ENCODE data around the gene RBM15B.
"Not testable (repeated sequence)": the region's sequence is repeated elsewhere in the genome, so short reads cannot be mapped to it uniquely, and the experiment has no call there.

Gene RBM15B

GRCh38 chr3:51358981-51359380 lies 32.1 kb upstream of the RBM15B start:
- TF ChIP-seq EZH2 (IDR thresholded peaks at IDR 0.05; ENCODE audit: borderline replicate concordance, low read depth, low read length, severe bottlenecking) (no peak), CTCF (IDR thresholded peaks at IDR 0.05; ENCODE audit: borderline replicate concordance, extremely low read depth, low read length, poor library complexity, severe bottlenecking) (no peak)
- Histone ChIP-seq H3K4me1 (ENCODE audit: insufficient read depth, low read length) (no peaks in the 10 kb centered on the region), H3K79me2 (ENCODE audit: insufficient read depth, low read length) (no peaks in the 10 kb centered on the region)

GRCh38 chr3:51360806-51361205 lies 30.3 kb upstream of the RBM15B start:
- ATAC-seq (ENCODE audit: insufficient read depth, low read depth), result no peak
- Histone ChIP-seq H3K27me3 (ENCODE audit: insufficient read depth, low read length, poor library complexity) (peaks cover 19% of the 10 kb centered on the region), H3K36me3 (ENCODE audit: insufficient read depth, low read length) (no peaks in the 10 kb centered on the region)

More at GRCh38 chr3:51358981-51359380, 32.1 kb upstream of the RBM15B start:
- Histone ChIP-seq H4K20me1 (ENCODE audit: insufficient read depth, low read length) (no peaks in the 10 kb centered on the region), H3K4me3 (ENCODE audit: low read depth in 1 of 2, low read length in 2 of 2) (no peak overlapping the region), H3K36me3 (ENCODE audit: insufficient read depth, low read length) (no peaks in the 10 kb centered on the region), H3K4me2 (ENCODE audit: insufficient read depth, low read length) (no peak overlapping the region), H3K9ac (ENCODE audit: low read depth, low read length) (no peak overlapping the region), H2AFZ (ENCODE audit: low read depth, low read length) (no peak overlapping the region), H3K27me3 (ENCODE audit: insufficient read depth, low read length, poor library complexity) (peaks cover 19% of the 10 kb centered on the region), H3K9me3 (ENCODE audit: insufficient read depth, low read length, severe bottlenecking) (no peaks in the 10 kb centered on the region), H3K27ac (ENCODE audit: low read length) (no peak overlapping the region)
- ATAC-seq (ENCODE audit: insufficient read depth, low read depth) (no peak), DNase-seq (no peak)

GRCh38 chr3:51361746-51362145 lies 29.3 kb upstream of the RBM15B start:
- H3K27ac ChIP-seq (ENCODE audit: low read length), result no peak overlapping the region
- DNase-seq (no peak), ATAC-seq (ENCODE audit: insufficient read depth, low read depth) (no peak)
- H3K27me3 ChIP-seq (ENCODE audit: insufficient read depth, low read length, poor library complexity), result peaks cover 13% of the 10 kb centered on the region
- no peak overlapping the region for H3K4me2 ChIP-seq (ENCODE audit: insufficient read depth, low read length)
- no peaks in the 10 kb centered on the region for H4K20me1 ChIP-seq (ENCODE audit: insufficient read depth, low read length)
- H3K79me2 ChIP-seq (ENCODE audit: insufficient read depth, low read length), result no peaks in the 10 kb centered on the region
- no peak overlapping the region for H3K4me3 ChIP-seq (ENCODE audit: low read depth in 1 of 2, low read length in 2 of 2)
- no peaks in the 10 kb centered on the region for H3K4me1 ChIP-seq (ENCODE audit: insufficient read depth, low read length)
- no peak overlapping the region for H2AFZ ChIP-seq (ENCODE audit: low read depth, low read length)
- no peaks in the 10 kb centered on the region for H3K36me3 ChIP-seq (ENCODE audit: insufficient read depth, low read length)
- TF ChIP-seq CTCF (IDR thresholded peaks at IDR 0.05; ENCODE audit: borderline replicate concordance, extremely low read depth, low read length, poor library complexity, severe bottlenecking) (no peak), EZH2 (IDR thresholded peaks at IDR 0.05; ENCODE audit: borderline replicate concordance, low read depth, low read length, severe bottlenecking) (no peak)
- no peak overlapping the region for H3K9ac ChIP-seq (ENCODE audit: low read depth, low read length)
- no peaks in the 10 kb centered on the region for H3K9me3 ChIP-seq (ENCODE audit: insufficient read depth, low read length, severe bottlenecking)

More at GRCh38 chr3:51360806-51361205, 30.3 kb upstream of the RBM15B start:
- Histone ChIP-seq H3K4me2 (ENCODE audit: insufficient read depth, low read length) (no peak overlapping the region), H3K9ac (ENCODE audit: low read depth, low read length) (no peak overlapping the region), H3K27ac (ENCODE audit: low read length) (no peak overlapping the region), H3K4me1 (ENCODE audit: insufficient read depth, low read length) (no peaks in the 10 kb centered on the region), H3K9me3 (ENCODE audit: insufficient read depth, low read length, severe bottlenecking) (no peaks in the 10 kb centered on the region), H3K4me3 (ENCODE audit: low read depth in 1 of 2, low read length in 2 of 2) (no peak overlapping the region), H4K20me1 (ENCODE audit: insufficient read depth, low read length) (no peaks in the 10 kb centered on the region), H3K79me2 (ENCODE audit: insufficient read depth, low read length) (no peaks in the 10 kb centered on the region), H2AFZ (ENCODE audit: low read depth, low read length) (no peak overlapping the region)
- TF ChIP-seq EZH2 (IDR thresholded peaks at IDR 0.05; ENCODE audit: borderline replicate concordance, low read depth, low read length, severe bottlenecking), result no peak
- TF ChIP-seq CTCF (IDR thresholded peaks at IDR 0.05; ENCODE audit: borderline replicate concordance, extremely low read depth, low read length, poor library complexity, severe bottlenecking), result no peak
- no peak for DNase-seq

- TF ChIP-seq EZH2 (IDR thresholded peaks at IDR 0.05; ENCODE audit: borderline replicate concordance, low read depth, low read length, severe bottlenecking), result no peak
- no peak for TF ChIP-seq CTCF (IDR thresholded peaks at IDR 0.05; ENCODE audit: borderline replicate concordance, extremely low read depth, low read length, poor library complexity, severe bottlenecking)
- Histone ChIP-seq H3K4me1 (ENCODE audit: insufficient read depth, low read length) (no peaks in the 10 kb centered on the region), H2AFZ (ENCODE audit: low read depth, low read length) (no peak overlapping the region), H3K4me2 (ENCODE audit: insufficient read depth, low read length) (no peak overlapping the region), H3K9ac (ENCODE audit: low read depth, low read length) (no peak overlapping the region), H3K79me2 (ENCODE audit: insufficient read depth, low read length) (no peaks in the 10 kb centered on the region), H4K20me1 (ENCODE audit: insufficient read depth, low read length) (no peaks in the 10 kb centered on the region), H3K27me3 (ENCODE audit: insufficient read depth, low read length, poor library complexity) (peaks cover 10% of the 10 kb centered on the region), H3K36me3 (ENCODE audit: insufficient read depth, low read length) (no peaks in the 10 kb centered on the region), H3K4me3 (ENCODE audit: low read depth in 1 of 2, low read length in 2 of 2) (no peak overlapping the region), H3K9me3 (ENCODE audit: insufficient read depth, low read length, severe bottlenecking) (no peaks in the 10 kb centered on the region), H3K27ac (ENCODE audit: low read length) (no peak overlapping the region)
- ATAC-seq (ENCODE audit: insufficient read depth, low read depth), result no peak
- no peak for DNase-seq
Measured at GRCh38 chr3:51362476-51362875, 28.6 kb upstream of the RBM15B start.

GRCh38 chr3:51368276-51368675 lies 22.8 kb upstream of the RBM15B start:
- not testable (repeated sequence) for DNase-seq; ATAC-seq (ENCODE audit: insufficient read depth, low read depth)

More at GRCh38 chr3:51368276-51368675, 22.8 kb upstream of the RBM15B start:
- not testable (repeated sequence) for H3K27ac ChIP-seq (ENCODE audit: low read length); H3K9me3 ChIP-seq (ENCODE audit: insufficient read depth, low read length, severe bottlenecking); H3K4me2 ChIP-seq (ENCODE audit: insufficient read depth, low read length); H3K4me3 ChIP-seq (ENCODE audit: low read depth in 1 of 2, low read length in 2 of 2); H3K9ac ChIP-seq (ENCODE audit: low read depth, low read length); H3K79me2 ChIP-seq (ENCODE audit: insufficient read depth, low read length); H4K20me1 ChIP-seq (ENCODE audit: insufficient read depth, low read length); H3K27me3 ChIP-seq (ENCODE audit: insufficient read depth, low read length, poor library complexity); H3K4me1 ChIP-seq (ENCODE audit: insufficient read depth, low read length); H2AFZ ChIP-seq (ENCODE audit: low read depth, low read length); H3K36me3 ChIP-seq (ENCODE audit: insufficient read depth, low read length)
